Activated effector memory CD4-positive, alpha-beta T cell treated with Interleukin-2 at 50 U/mL for 16 hours (primary cell): ENCODE data around the gene FAM168B.
A peak's percentile ranks its signal among the peaks of the same experiment; 100 is the strongest.

Experiments
- DNase-seq: peaks from one replicate; pipeline ENCODE4 v3.0.0-alpha.2; 2020

FAM168B gene

DNA sequence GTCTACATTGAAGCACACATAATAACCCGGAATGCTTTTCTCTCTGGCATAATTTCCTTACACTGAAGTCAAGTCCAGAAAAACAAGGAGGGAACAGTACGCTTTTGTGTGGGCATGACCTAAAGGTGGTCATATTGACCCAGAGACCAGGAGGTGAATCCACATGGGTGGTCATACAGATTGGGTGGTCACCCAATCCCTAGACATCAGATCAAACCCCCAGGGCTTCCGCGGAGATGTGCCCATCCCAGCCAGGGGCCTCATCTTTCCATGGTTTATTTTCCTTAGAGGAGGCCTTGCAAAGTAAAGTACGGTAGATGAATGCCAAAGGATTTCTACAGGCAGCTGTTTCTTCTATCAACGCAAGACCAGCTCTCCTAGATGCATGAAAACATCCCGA lies 38.8 kb downstream of the FAM168B start:
- DNase-seq = no peak

DNA sequence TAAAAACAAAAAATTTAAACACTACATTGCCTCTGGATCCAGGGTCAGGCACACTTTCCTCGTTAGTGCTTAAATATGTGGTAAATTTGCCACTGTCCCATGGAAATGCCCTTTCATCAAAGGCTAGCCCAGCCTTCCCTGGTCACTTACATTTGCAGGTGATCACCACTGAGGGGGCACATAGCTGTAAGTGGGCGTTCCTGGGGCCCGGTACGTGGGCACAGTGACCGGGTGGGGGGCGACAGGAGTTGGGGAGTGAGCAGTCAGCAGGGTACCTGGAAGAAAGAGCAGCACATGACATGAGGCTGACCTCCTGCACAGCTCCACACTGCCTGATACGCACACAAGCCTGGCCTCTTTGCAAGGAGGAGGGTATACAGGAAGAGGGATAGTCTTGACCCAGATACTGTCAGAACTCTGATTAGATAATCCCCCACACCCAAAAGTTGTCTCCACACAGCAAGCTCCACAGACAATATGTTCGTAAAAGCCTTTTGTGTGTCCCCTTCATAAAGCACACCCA lies 40.5 kb downstream of the FAM168B start:
- no peak for DNase-seq

DNA sequence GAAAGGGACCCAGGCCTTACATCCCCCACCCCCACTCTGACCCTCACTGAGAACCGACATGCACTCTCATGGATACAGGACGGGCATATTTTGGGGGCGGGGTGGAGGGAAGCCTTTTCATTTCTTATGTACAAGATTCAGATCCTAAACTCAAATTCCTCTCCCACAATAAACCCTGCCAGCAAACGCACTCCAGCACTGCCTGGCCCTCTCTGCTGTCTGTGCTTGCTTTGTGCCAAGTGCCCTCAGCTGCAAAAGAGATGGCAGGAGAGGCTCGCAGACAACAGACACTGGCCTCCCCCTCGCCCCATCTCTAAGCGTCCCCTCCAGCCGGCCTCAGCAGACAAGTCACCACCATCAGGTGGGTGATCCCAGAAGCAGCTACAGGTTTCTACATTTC lies 42.4 kb downstream of the FAM168B start:
- DNase-seq = no peak

DNA sequence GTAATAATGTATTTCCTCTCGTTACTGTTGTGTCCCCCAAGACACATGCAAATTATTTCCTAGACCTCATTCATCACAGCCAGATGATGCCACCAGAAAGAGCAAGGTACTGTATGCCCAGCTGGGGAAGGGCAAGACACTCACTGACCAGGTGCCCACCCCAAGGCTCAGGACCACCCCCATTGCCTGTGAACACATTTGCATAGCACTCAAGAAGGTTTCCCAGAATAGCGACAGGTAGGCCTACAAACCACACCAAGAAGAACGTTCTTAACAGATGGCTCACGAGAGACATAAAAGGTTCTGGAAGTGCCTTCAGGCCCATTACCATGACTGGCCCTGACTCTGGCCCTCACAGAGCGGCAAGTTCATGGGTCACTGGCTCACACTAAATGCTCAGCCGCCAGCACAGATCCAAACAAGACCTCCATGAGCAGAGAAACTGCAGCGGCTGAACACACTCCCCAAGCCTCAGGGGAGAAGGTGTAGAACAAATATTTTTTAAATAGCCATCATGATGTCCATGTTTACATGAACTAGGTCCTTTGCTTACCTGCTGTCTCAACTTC lies 44.0 kb downstream of the FAM168B start:
- no peak for DNase-seq

DNA sequence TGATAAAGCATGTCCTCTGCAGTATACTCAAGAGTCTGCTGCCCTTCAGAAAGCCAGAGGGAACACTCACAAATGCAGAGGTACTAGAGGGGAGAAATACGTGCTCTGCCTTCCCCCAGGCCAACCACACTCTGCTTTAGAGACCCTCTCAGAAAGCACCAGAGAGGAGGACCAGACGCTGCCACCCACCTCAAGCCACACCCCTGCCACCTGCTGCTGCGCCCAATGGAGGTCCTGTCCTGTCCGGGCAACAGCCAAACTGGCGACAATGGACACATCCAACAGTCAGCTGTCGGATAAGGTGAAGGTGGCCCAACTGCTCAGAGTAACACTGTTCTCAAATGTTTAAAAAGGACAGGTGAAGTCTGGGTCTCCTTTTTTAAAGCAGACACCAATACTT lies 44.6 kb downstream of the FAM168B start:
- no peak for DNase-seq

DNA sequence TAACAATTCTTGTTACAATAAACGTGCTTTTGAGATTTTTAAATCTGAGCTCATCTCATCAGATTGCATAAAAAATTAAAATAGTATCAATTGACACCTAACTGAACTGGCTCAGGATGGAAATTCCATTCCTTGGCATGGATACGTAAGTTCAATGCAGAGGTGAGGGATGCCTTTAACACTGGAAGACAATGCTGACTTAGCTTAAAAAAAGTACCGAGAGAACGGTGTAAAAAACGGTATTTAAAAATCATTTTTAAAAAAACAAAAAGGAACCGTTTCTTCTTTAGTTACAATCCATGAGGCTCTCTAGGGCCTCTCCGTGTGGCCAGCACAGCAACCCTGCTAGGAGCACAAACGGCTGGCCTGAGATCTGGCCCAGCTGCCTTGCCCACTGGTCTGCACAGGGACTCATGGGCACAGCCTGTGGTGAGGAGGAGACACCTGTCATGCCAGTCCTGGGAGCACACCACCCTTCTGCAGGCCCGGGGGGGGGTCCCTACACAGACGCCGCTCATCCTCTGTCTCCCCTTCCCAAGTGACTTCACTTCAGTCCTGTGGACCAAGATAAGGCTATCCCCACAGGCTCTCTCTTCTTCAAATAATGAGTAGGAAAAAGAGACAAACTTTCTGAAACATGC lies 45.2 kb downstream of the FAM168B start:
- no peak for DNase-seq

DNA sequence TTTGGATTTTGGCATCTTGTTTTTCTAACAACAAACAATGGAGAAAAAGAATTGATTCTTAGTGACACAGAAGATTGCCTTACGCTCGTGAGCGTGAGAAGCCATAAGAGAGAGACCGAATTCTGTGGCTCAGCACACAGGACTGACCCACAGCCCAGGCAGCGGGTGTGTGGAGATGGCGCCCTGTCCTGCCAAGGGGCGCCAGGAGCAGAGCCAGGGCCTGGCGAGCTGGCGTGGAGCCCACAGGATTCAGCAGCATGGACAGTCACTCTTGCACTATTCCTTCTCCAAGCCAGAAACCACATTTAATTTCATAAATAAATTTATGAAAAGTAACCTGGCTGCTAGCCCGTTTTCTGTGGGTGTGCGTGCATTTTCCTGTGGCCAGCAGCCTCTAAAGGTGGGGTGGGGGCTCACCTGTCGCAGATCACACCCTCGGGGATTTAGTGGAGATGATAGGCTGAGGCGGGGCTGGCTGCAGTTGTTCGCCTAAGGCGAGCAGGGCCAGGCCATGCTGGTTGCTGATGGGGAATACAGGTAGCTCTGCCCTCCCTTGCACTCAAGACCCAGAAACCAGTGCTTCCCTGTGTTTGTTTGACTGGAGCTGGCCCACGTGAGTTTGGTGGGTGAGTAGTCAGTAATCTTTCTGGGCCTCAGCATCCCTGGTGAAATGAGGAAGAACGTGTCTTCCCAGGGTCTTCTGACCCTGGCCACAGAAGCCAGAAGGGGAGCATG lies 46.2 kb downstream of the FAM168B start:
- no peak for DNase-seq

DNA sequence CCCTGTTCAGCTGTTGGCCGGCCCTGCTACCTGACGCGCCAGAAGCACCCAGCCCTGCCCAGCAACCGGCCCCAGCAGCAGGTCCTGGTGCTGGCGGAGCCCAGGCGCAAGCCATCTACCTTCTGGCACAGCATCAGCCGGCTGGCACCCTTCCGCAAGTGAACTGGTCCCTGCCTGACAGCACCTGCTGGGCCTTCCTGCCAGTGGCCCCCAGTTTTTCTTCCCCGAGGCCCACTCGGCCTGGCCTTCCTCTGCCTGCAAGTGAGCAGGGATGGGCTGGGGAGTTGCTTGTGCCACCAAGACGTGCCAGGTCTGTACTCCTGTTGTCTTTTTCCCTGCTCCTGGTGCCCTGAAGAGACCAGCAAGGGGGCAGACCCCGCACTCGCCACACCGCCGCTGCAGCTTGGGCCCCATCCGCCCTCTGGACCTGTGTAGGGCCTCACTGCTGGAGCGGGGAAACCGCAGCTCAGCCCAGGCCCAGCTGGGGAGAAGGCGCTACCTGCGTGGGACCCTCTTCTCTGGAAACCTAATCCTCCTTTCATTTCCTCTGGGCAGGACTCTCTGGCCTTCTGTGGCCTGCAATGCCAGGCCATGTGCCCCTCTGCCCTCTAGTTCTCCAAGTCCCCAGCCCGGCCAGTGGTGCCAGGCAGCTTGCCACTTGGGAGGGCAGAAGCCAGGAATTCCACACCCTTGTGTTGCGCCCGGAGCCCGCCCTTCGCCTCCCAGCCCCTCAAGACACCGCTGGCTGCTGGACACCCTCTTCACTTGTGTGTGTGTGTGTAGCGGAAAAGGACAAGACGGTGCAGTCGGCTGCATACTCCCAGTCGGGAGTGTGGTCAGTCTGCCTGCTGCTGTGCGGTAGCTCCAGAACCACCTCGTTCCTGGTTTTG lies 47.0 kb downstream of the FAM168B start:
- DNase-seq = no peak

DNA sequence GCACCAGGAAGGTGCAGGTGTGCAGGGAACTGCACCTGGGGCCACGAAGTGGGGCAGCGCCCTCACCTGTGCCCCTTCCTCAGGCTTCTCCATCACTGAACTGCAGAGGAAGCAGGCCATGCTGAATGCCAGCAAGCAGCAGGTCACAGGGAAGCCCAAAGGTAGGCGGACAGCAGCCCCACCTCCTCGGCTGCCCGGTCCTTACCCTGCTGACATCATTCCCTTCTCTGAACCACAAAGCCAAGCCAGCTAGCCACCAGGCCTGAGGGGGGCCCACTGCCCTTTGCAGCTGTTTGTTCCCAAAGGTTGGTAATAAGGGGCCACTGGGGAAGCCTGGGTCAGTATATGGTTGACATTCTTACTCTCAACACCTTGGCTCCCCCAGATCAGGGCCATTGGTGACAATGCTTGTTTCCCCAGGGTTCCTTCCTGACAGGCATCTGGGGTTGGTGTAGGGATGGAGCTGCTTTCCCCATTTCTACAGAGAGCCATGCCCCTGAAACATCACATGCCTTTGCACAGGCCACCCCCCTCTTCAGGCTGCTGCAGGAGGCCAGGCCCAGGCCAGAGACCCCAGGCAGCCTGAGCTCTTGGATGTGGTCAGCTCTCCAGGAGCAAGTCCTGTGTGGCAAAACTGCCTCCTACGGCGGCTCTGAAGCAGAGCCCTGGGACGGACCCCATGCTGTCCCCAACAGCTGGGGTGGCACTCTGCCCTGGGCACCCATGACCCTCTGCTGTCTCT lies 47.8 kb downstream of the FAM168B start:
- no peak for DNase-seq

DNA sequence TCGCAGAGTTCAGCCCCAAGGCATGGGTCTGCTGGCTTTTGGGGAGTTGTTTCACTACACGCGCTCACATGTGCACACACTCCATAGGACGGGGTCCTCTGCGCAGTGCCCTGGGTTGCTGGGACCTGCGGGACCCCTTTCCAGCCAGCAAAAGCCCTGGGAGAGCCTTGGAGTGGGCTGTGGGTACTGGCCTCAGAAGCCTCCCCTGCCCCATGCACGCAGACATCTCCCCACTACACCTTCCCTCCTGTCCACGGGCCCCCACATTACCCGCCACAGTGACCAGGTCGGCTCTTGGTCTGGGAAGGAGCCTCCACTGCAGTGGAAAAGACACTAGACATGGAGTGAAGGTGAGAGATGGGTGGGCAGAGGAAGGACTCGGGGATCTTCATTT lies 48.5 kb downstream of the FAM168B start:
- DNase-seq = no peak

DNA sequence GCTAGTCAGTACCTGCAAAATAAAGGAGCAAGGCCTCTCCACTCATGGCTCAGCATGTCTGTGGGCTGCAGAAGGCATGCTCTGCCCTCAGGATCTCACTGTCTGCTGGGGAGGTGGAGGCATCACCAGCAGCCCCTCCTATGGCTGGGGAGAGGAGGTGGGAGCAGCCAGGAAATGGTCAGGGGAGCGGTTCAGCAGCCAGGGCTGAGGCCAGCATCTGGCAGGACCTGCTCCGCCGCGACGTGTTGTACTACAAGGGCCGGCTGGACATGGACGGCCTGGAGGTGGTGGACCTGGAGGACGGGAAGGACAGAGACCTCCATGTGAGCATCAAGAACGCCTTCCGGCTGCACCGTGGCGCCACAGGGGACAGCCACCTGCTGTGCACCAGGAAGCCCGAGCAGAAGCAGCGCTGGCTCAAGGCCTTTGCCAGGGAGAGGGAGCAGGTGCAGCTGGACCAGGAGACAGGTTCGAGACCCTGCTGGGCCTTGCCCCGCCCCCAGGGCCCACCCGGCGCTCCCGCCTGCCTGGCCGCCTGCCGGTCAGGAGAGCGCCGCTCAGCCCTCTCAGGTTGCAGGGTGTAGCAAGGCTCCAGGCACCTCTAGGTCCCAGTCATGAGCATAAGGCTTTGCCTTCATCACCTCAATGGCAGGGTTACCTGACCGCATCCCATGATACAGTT lies 49.0 kb downstream of the FAM168B start:
- no peak for DNase-seq

DNA sequence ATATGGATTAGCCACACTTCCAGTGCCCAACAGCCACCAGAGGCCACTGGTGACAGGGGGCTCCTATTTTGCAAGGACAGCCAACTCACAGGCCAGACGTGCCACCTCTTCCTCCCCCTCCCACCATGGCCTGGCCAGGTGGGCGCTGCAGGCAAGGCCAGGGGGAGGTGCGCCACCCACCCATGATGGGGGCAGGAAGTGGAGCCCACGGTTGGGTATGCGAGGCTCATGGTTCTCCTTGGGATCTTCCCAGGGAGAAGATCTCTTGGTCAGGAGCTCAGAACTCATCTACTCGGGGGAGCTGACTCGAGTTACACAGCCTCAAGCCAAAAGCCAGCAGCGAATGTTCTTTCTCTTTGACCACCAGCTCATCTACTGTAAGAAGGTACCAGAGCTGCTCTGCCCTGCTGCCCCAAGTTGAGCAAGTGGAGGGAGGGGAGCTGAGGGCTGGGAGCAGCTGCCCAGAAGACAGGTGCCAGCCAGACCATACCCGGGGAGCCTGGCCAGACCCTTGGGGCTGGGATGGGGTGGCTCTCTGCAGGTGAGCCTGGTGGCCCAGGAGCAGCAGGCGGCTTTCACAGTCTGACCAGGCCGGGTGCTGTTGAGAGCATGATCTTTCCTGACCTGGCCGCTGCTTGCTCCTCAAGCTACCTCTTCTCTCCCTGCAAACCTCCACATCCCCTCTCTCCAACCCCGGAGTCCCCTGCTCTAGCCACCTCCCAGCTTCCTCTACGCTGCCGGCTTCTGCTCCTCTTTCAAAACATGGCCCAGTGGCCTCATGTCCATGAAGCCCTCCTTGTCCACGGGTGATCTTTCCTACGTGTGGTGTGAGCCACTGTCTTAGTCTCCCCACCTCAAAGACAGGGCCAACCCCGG lies 49.8 kb downstream of the FAM168B start:
- DNase-seq = no peak

DNA sequence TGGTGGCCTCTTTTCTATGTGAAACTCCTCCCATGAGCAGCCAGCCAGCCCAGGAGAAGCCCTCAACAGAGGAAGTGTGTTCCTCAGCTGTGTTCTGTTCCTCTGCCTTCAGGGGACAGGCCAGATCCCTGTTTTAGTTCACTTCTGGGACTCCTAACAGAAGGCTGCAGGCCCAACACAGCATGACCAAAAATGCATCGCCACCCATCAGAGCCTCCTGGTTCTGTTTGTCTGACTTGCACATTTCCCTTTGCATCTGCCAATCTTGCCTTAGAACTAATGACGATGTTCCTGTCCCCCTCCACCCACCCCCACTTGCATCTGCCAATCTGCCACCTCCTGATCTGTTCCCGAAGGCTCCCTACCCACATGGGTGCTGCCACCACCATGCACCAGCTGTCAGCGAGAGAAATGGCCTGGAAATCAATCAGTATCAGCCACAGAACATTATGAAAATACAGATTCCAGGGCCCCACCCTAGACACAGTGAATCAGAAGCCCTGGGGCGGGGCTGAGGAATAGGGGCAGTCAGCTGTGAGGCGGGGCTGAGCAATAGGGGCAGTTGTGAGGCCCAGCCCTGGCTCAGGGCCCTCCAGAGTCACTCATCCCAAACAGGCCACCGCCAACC lies 51.0 kb downstream of the FAM168B start:
- DNase-seq = no peak

DNA sequence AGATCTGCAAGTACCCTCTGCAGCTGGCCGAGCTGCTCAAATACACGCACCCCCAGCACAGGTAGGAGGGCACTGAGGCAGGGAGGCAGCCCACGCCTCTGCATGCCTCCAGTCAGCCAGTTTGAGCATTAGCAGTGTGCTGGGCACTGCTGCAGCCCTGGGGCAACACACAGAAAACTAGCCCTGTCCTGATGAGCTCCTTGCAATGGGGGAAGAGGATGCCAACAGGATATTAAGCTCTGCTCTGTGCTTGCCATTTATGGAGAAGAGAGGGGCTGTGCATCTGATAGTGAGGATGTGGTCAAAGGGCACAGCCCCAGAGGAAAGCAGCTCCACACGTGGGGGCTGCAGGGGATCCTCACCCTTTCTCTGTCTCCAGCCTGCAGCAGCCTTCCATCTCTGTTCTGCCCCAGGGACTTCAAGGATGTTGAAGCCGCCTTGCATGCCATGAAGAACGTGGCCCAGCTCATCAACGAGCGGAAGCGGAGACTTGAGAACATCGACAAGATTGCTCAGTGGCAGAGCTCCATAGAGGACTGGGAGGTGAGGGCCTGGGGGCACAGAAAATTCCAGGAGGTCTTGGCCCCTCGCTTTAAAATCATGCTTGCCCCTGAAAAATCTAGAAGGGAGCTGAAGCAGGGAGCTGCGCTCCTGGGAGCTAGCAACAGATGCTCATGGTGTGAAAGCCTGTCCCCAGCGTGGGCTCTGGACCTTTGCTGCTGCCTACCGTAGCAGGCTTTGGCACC lies 51.7 kb downstream of the FAM168B start:
- DNase-seq = no peak

DNA sequence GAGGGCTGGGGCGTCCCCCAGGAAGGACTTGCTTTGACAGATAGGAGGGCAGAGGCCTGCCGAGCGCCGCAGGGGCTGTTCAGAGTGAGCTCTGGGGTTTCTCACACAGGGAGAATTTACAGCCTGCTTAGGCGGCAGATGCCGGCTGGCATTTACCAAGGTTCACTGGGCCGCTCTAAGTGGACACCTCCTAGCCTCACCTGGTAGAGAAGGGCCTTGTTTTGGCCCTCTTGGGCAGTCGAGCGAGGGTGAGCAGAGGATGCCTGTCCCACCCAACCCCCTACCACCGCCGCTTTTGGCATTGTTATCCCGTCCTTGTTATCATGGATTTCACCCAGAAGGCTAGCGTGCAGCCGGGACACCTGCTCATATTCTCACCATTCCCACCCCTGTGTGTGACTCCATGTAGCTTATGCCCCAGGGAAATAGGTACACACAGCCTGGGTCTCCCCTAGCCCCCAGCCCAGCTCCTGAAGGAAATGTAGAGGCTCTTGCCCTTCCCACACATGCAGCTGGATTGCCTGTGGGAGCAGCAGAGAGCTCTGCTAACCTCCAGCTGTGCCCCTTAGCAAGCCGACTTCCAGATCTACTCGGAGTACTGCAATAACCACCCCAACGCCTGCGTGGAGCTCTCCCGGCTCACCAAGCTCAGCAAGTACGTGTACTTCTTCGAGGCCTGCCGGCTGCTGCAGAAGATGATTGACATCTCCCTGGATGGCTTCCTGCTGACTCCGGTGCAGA lies 52.4 kb downstream of the FAM168B start:
- no peak for DNase-seq

DNA sequence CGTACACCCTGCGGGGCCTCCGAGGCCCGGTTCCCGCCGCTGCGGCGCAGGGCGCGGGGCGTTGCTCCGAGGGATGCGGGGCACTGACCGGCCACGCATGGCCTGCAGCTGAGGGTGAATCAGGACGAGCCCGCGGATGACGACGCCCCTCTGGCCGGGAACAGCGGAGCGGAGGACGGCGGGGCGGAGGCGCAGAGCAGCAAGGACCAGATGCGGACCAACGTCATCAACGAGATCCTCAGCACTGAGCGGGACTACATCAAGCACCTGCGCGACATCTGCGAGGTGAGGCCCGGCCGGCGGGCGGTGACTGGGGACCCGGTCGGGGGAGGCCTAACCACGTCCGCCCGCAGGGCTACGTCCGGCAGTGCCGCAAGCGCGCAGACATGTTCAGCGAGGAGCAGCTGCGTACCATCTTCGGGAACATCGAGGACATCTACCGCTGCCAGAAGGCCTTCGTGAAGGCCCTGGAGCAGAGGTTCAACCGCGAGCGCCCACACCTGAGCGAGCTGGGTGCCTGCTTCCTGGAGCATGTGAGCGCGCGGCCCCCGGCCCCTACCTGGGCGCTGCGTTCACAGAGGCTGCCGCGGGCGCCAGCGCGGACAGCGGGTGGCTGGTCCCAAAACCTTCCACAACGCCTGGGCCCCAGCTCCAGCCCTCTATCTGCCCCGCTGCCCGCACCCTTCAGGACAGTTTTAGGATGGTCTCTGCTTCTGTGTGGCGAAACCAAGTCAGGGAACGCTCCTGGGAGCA lies 53.2 kb downstream of the FAM168B start:
- DNase-seq = peak; percentile 27

DNA sequence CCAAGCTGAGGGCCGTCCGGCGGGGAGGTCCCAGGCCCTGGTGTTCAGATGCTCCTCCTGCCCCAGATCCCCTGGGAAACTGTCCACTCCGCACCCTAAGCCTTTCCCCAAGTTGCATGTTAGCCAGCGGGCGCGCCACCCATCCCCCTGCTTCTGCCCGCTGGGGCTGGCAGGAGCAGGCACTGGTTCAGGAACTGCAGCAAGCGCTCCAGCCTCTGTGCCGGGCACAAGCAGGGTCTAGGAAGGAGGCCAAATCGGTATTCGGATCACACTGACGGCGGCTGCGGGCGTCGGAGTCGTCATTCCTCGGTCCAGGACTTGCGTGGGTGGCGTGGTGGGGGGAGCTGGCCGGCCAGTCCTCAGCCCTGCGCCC lies 53.7 kb downstream of the FAM168B start:
- DNase-seq = no peak

DNA sequence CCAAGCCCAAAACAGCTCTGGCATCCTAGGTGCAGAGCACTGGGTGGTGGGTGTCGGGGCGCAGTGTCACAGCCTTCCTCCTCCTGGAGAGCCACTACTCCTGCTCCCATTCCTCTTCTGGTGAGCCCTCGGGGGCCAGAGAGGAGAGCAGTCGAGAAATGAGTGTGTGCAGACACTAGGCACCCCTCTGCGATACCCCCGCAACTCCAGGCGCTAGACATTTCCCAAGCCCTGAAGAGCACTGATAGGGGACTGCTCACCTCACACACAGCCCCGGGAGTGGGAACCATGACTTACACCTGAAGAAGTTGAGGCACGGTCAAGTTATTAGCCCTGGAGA lies 54.2 kb downstream of the FAM168B start:
- no peak for DNase-seq
